IPS DF 4.7 (cell line): ENCODE measurements around the gene GPATCH1.

ENCODE experiments used
- DNase-seq: peaks from one replicate; pipeline ENCODE4 v3.0.0-alpha.2; 2013; ENCODE audit warnings: low spot score; ENCODE audit errors: extremely low read depth

GPATCH1 gene

DNA sequence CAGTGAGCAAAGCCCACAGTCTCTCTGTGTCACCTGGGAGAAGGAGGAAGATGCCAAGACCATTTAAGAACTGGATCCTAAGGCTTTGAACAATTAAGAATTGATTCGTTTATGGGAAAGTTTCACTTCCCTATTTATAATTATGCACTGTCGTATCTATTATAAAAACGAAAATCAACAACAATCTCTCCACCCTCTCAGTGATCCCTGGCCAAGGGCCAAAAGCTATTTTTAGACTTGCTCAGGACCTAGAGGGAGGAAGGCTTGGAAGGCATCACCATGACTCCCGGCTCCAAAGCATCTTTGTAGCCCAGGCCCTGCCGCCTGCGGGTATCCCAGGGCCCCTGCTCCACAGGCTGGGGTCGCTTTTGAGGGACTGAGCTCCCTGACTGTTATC, 17.6 kb upstream of the GPATCH1 start:
- DNase-seq = no peak

DNA sequence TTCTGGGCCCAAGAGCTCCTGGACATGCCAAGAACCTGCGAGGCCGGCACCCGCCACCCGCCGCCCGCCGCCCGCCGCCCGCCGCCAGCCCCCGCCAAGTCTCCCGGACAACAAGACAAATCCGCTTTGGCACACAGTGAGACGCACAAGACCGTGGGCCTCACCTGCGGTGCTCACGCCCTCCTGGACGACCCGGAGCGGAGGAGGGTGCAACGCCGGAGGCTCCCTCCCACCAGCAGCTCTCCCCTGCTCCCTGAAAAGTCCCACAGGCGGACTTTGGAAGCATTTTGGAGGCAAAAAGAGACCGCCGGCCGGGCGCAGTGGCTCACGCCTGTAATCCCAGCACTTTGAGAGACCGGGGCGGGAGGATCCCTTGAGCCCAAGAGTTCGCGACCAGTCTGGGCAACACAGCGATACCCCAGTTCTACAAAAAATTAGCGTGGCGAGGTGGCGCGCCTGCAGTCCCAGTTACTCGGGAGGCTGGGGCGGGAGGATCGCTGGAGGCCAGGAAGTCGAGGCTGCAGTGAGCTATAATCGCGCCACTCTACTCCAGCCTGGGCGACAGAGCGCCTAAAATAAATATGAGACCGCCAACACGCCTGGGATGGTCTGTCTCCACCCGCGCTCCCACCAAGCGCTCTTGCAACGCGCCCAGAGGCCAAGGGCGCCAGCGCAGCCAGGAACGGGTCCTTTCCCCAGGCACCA, 17.1 kb upstream of the GPATCH1 start:
- DNase-seq = no peak

DNA sequence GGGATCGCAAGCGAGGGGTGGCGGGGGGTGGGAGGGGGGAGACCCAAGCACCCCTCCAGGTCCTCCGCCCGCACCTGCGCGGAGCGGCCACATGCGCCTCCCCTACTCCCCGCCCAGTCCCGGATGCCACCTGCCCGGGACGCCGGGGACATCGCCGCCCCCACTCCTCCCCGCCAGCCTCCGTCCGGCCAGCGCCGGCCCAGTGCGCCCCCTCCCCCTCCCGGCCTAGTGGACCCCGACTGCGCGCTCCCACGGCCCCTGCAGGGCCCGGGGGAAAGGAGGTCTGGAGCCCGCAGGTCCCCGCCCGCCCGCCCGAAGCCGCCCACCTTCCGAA, 16.6 kb upstream of the GPATCH1 start:
- no peak for DNase-seq

DNA sequence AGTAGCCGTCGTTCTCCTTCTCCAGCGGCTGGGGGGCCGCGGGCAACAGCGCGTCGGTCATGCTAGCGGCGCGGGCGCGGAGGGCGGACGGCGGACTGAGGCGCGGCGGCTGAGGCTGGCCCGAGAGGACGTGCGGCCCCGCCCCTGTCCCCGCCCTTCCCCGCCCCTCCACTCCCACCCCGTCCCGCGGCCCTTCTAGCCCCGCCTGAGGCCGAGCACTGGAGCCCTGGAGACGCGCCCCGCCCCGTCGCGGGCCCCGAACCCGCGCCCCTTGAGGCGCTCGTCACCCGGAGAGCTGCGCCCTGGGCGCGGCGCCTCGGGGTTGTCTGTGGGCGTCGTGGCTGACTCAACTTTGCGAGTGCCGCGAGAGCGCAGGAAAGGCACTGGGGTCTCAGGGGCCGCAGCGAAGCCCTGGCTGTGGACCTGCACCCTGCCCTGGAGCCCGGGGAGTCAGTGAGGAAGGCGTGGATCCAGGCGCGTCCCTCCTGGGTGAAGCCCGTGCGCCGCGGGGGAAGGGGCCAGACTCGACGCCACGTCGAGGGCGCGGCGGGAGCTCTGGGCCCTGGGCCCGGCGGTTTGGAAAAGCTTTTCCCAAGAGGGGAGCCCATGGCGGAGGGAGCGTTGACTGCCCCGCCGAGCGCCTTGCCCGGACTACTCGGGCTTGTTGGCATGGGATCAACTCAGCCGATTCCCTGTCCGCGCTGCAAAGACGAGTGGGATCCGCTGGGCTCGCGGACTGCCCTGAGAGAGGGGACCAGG, 16.0 kb upstream of the GPATCH1 start, which contains the start of gene RHPN2:
TSS of gene RHPN2 (minus strand) at position 97 of the 759 bp plus-strand sequence. CDS start at position 61, 36 bp downstream.
- no peak for DNase-seq

DNA sequence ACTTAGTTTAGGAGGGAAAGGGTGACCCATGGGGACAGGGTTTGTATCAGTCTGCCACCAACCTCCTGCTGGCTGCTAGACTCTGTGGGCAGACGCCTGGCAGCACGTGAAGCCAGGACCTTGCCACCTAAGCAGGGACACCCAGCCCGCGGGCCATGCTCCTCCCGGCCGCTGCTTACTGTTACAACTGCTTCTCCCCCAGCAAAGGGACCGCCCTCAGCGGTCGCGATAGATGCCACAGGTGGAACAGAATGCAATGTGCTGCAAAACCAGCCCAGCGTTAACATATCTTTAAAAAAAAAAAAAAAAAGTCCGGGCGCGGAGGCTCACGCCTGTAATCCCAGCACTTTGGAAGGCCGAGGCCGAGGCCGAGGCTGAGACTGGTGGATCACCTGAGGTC, 14.4 kb upstream of the GPATCH1 start:
- DNase-seq = no peak

DNA sequence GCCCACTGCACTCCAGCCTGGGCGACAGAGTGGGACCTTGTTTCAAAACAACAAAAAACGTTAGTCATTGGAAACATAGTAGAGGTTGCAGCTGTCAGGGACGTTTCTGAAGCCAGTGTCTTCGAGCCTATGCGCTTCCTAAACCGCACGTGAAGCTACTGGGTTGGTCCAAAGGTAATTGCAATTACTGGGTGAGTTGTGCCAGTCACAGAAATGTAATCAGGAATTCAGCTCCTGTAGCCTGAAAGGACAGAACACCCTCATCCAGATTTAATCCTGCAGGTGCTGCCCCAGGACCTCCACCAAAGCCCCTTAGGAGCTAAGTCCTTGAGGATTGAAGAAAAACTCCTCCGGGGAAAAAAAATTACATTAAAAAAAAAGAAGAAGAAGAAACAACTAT, 13.9 kb upstream of the GPATCH1 start:
- DNase-seq = no peak

GRCh38 chr19:33071887-33072286, 9.1 kb upstream of the GPATCH1 start:
- no peak for DNase-seq

DNA sequence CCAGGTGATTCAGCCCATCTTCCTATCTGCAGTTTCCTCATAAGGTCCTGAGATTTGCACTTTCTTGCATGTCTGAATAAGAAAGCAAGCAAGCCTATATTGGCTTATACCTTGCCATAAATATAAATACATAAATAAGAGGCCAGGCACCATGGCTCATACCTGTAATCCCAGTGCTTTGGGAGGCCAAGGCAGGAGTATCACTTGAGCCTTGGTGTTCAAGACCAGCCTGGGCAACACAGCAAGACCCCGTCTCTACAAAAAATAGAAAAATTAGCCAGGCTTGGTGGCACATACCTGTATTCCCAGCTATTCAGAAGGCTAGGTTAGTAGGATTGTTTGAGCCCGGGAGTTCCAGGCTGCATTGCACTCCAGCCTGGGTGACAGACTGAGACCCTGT, 5.5 kb upstream of the GPATCH1 start:
- no peak for DNase-seq

DNA sequence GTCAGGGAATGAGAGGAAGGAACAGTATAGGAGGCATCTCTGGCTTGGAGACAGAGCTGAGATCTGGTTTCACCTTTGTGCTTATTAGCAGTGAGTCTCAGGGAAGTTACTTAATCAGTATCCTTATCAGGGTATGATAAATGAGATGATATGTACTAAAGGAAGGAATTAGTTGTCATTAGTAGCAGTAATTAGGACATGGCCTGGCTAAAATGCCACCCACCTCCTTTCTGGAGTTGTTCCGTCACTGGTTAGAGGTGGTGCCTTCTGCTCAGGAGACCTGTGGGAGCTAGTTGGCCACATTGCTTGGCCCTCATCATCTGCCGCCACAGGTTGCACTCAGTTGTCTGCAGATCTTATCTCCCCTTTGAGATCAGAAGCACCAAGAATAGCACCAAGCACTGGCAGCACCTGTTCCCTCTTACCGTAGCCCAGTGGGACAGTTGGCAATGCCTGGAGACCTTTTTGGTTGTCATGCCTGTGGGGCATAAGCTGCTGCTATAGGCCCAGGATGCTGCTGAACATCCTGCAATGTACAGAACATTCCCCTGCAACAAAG, 4.7 kb downstream of the GPATCH1 start:
- no peak for DNase-seq

- DNase-seq = no peak
These were observed 6.0 kb downstream of the GPATCH1 start for GRCh38 chr19:33086955-33087354.

GRCh38 chr19:33089010-33089409, 8.0 kb downstream of the GPATCH1 start:
- DNase-seq = no peak

- DNase-seq = no peak
These were observed 9.2 kb downstream of the GPATCH1 start for GRCh38 chr19:33090179-33090578.

- DNase-seq = no peak
These were observed 12.6 kb downstream of the GPATCH1 start for GRCh38 chr19:33093420-33094210.

GRCh38 chr19:33094436-33095067, 13.6 kb downstream of the GPATCH1 start:
- no peak for DNase-seq

DNA sequence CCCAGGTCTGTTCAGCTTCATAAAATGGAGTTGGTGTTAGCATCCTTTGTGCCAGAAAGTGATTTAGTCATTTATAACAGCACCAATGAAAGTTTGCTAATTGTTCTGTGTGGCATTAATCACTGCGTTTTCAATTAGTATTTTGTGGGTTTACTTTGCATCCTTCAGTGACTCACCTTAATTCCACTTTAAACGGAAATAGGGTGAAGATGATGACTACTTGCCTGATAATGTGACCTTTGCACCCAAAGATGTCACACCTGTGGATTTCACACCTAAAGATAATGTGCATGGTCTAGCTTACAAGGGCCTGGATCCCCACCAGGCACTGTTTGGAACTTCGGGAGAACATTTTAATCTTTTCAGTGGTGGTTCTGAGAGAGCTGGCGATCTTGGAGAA, 15.0 kb downstream of the GPATCH1 start:
- no peak for DNase-seq

GRCh38 chr19:33098055-33098534, 17.1 kb downstream of the GPATCH1 start:
- no peak for DNase-seq

DNA sequence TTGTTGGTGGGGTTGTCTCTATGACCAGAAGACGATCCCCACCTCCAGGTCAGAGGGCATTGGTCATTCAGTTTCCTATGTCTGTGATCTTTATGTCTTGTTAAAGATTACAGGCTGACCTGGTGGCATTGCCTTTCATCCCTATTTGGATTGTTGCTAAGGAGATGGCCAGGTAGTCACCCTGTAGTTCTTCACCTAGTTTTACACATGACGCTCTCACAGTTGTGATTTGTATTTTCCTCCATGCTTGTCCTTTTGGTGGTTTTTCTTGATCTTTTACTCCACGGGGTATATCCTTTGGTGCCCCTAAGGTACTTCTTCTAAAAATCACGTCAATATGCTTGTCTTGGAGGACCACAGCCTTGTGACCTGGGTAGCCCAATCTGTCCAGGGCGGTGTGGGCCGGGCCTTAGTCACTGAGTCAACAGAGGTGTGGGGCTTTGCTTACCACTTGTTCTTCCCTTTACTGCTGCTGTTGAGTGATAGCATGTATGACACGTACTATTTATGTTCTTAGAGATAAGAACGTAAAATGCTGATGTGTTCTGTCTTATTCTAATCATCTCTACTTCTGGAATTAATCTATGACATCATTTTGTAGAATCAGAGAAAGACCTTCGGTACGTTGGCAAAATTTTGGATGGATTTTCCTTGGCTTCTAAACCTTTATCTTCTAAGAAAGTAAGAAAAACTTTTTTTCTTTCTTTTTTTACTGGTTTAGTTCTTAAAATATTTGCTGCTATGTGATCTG, 20.1 kb downstream of the GPATCH1 start:
- DNase-seq = no peak

DNA sequence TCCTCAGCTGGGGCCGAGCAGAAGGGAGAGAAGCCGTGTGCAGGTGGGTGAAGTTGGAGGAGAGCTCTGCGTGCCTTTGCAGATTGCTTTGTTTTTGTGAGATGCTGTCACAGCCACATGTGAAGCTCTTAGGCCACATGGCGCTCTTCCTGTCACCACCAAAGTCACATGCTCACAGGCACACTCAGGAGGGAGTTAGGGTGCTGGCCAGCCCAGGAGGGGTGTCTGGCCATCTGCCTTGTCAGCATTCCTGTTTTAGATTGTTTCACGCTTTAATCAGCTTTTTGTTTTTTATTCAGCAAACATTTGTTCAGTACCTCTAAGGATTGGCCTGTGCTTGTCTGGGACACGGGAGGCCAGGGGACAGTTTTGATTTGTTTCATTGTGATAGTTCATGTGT, 21.9 kb downstream of the GPATCH1 start:
- no peak for DNase-seq

GRCh38 chr19:33108161-33108560, 27.2 kb downstream of the GPATCH1 start:
- no peak for DNase-seq

GRCh38 chr19:33110137-33110910, 29.3 kb downstream of the GPATCH1 start:
- DNase-seq = no peak
